Activated CD4-positive, alpha-beta memory T cell treated with anti-CD3 and anti-CD28 coated beads for 36 hours (primary cell): ENCODE results near the gene BOD1. TPM values are rescaled to one million over a fixed set of nuclear protein-coding genes. Genes with fewer than 3 reads are reported as not detected.
"Not testable (repeated sequence)": the region's sequence is repeated elsewhere in the genome, so short reads cannot be mapped to it uniquely, and the experiment has no call there.

Experiments used
- CTCF ChIA-PET: fragments of 350-600 bp; sonication (Branson Sonifier 250); formaldehyde crosslinking; loops from one replicate; lab custom pipeline; 2021; ENCODE audit warnings: antibody characterized with exemption, inconsistent platforms; lab: Charles Lee
- POLR2A ChIA-PET: fragments of 350-600 bp; sonication (Branson Sonifier 250); formaldehyde crosslinking; loops from one replicate; lab custom pipeline; 2021; ENCODE audit warnings: antibody characterized with exemption; lab: Charles Lee
- DNase-seq: peaks from one replicate; pipeline ENCODE4 v3.0.0-alpha.2; 2020
- H3K27ac Mint-ChIP-seq: one replicate; pipeline ENCODE4 v1.8.0; 2021; ENCODE audit warnings: mixed read lengths
- H3K27me3 Mint-ChIP-seq: one replicate; pipeline ENCODE4 v1.8.0; 2021; ENCODE audit warnings: mixed read lengths
- H3K36me3 Mint-ChIP-seq: one replicate; pipeline ENCODE4 v1.8.0; 2021; ENCODE audit warnings: mixed read lengths
- H3K4me1 Mint-ChIP-seq: one replicate; pipeline ENCODE4 v1.8.0; 2021; ENCODE audit warnings: low read depth, mixed read lengths
- H3K4me3 Mint-ChIP-seq: one replicate; pipeline ENCODE4 v1.8.0; 2021; ENCODE audit warnings: mild to moderate bottlenecking, mixed read lengths
- H3K9me3 Mint-ChIP-seq: one replicate; pipeline ENCODE4 v1.8.0; 2021; ENCODE audit warnings: mixed read lengths
- intact Hi-C: fragments of 100-400 bp; cut with micrococcal nuclease; formaldehyde crosslinking; loops from one replicate; pipeline ENCODE4 v1.15.1; 2023
- total RNA-seq, 2 experiments: library from RNA; stranded (reverse); gene quantifications; one replicate each; pipeline ENCODE4 v1.2.3, GENCODE V29; 2021

BOD1 gene
- total RNA-seq, 2 experiments from 2014 or later: 23.9 to 28.6 TPM

DNA sequence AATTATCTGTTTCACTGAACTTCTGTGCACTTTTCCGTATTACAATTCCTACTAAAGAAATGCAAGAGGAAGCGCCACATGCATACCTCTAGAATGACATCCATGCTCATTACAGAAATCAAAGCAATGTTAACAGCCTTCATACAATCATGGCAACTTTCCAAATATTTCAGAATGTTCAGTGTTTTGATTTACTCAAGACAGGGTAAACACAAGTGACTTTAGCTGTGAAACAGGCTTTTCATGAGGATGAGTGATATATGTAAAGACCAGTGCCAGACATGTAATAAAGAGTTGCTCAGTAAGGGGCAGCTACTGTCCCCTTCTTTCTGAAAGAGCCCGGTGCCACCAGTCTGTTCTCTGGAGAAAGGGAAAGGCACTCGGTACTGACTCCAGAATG lies 4.7 kb downstream of the BOD1 start:
- intact Hi-C loops: loop anchor here (10.0 kb wide), 2 partner anchors 467 to 1427 kb away; partner anchors contain the start of genes BNIP1 and STK10
- Mint-ChIP-seq H3K4me1 (peaks cover 41% of the 10 kb centered on the region), H3K4me3 (no peak overlapping the region), H3K27ac (no peak overlapping the region), H3K9me3 (no peaks in the 10 kb centered on the region), H3K36me3 (peaks cover 50% of the 10 kb centered on the region), H3K27me3 (no peaks in the 10 kb centered on the region)
- ChIA-PET POLR2A (no interaction called here), CTCF (interaction anchor here (0.9 to 2.2 kb wide), 2 partner anchors 17 to 361 kb away, joined by 3 to 6 read pairs; no protein-coding TSS in a partner anchor)
- no peak for DNase-seq

DNA sequence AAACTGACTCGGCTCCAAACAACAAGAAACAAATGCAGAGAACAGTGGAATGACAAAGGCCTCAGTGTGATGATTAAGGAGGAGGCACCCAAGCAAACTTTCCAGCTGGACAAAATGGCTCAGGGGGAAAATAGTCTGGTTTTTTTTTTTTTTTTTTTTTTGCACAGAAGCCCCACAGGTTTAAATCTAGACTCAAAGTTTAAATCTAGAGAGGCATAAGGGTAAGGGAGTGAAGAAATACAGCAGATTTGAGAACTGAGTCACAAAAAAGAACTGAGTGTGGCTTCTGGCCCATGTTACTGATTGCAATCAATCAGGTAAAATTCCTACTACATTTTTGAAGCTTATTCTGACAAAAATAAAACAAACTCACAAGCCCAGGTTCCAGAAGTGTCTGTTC lies 12.3 kb downstream of the BOD1 start:
- Mint-ChIP-seq H3K9me3 (no peaks in the 10 kb centered on the region), H3K4me1 (no peaks in the 10 kb centered on the region), H3K27me3 (no peaks in the 10 kb centered on the region), H3K36me3 (peaks cover 43% of the 10 kb centered on the region), H3K4me3 (no peak overlapping the region), H3K27ac (no peak overlapping the region)
- no peak for DNase-seq
- ChIA-PET POLR2A (no interaction called here), CTCF (no interaction called here)
- intact Hi-C loops: no loop called here

DNA sequence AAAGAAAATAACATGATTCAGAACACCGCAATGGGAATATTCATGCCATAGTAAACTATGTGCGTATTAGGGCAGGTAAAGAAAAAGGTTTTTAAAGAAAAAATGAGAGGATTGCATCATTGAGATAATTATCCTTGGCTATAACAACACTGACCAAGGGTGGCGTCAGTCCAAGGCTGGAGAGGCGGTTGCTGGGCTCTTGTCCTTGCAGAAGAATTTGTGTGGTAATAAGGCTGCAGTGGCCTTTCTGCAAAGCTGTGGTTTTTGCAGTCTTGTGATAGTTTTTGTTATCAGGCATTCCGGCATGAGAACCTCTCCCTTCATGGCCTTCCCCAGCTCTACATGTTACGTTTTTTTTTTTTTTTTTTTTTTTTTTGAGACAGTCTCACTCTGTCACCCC lies 14.0 kb downstream of the BOD1 start:
- Mint-ChIP-seq H3K9me3 (no peaks in the 10 kb centered on the region), H3K36me3 (peaks cover 38% of the 10 kb centered on the region), H3K4me3 (no peak overlapping the region), H3K4me1 (no peaks in the 10 kb centered on the region), H3K27me3 (no peaks in the 10 kb centered on the region), H3K27ac (no peak overlapping the region)
- ChIA-PET CTCF (interaction anchor here (0.6 to 1.5 kb wide), 3 partner anchors 11 to 371 kb away, joined by 3 to 5 read pairs (median 5); no protein-coding TSS in a partner anchor), POLR2A (no interaction called here)
- DNase-seq: no peak
- intact Hi-C loops: no loop called here

DNA sequence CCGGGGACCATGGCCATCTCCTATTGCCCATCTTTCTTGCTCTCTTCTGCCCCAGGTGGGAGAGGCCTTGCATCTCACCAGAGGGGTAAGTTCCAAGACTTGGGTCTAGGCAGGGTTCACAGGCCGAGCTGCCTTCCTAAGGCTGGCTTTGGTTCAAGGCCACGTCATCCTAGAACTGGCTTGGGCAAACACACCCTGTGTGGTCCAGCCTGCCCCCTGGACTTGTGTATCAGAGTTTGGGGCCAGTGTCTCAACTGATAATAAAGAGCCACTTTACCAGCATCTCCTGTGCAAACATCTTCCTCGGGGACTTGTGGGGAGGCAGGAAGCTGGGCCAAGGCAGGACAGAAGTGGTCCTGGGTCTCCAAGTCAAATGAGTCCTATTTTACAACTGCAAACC lies 17.8 kb downstream of the BOD1 start:
- intact Hi-C loops: no loop called here
- ChIA-PET POLR2A (no interaction called here), CTCF (interaction anchor here (1.6 kb wide), 1 partner anchor 374 kb away, joined by 7 read pairs; no protein-coding TSS in a partner anchor)
- no peak for DNase-seq
- Mint-ChIP-seq H3K9me3 (peaks cover 18% of the 10 kb centered on the region), H3K36me3 (peaks cover 26% of the 10 kb centered on the region), H3K27me3 (no peaks in the 10 kb centered on the region), H3K27ac (no peak overlapping the region), H3K4me1 (no peaks in the 10 kb centered on the region), H3K4me3 (no peak overlapping the region)

DNA sequence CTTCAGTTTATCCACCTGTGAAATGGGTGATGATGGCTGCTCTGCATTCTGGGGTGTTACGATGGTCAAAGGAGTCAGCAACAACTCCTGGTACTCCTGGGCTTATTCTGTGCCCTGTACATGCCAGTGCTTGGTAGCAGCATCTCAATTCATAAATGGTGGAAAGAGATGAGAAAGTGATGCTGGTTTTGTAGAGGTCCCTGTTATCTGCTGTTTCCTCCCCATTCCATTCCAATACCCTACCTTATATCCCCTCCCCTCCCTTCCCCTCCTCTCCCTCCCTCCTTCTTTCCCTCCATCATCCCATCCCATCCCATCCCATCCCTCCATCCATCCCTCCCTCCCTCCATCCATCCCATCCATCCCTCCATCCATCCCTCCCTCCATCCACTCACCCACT lies 19.1 kb downstream of the BOD1 start:
- Mint-ChIP-seq H3K4me1 (no peaks in the 10 kb centered on the region), H3K4me3 (no peak overlapping the region), H3K27me3 (no peaks in the 10 kb centered on the region), H3K36me3 (peaks cover 36% of the 10 kb centered on the region), H3K27ac (no peak overlapping the region), H3K9me3 (peaks cover 31% of the 10 kb centered on the region)
- no peak for DNase-seq
- ChIA-PET POLR2A (no interaction called here), CTCF (interaction anchor here (0.8 kb wide), 1 partner anchor 24 kb away, joined by 3 read pairs; no protein-coding TSS in a partner anchor)
- intact Hi-C loops: no loop called here

DNA sequence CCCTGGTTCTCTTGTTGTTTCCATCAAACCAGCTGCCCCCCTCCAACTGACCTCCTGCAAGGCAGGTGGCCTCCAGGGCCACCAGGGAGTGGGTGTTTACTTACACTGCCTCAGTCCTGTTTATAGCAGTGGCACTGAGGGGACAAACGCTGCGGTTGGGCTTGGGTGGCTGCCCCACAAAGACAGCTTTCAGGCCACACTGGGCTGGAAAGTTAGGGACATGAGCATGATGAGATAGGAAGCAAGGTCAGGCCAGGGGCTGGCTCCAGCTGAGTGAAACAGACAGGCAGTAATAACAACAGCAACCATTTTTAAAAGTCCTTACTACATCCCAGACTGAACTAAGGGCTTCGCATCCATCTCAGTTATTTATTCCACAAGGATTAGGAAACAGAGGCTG lies 20.6 kb downstream of the BOD1 start:
- H3K27ac Mint-ChIP-seq: no peak overlapping the region
- intact Hi-C loops: no loop called here
- no peaks in the 10 kb centered on the region for H3K27me3 Mint-ChIP-seq
- peaks cover 39% of the 10 kb centered on the region for H3K36me3 Mint-ChIP-seq
- POLR2A ChIA-PET: no interaction called here
- DNase-seq: no peak
- H3K9me3 Mint-ChIP-seq: peaks cover 46% of the 10 kb centered on the region
- CTCF ChIA-PET: no interaction called here
- no peak overlapping the region for H3K4me3 Mint-ChIP-seq
- H3K4me1 Mint-ChIP-seq: no peaks in the 10 kb centered on the region

DNA sequence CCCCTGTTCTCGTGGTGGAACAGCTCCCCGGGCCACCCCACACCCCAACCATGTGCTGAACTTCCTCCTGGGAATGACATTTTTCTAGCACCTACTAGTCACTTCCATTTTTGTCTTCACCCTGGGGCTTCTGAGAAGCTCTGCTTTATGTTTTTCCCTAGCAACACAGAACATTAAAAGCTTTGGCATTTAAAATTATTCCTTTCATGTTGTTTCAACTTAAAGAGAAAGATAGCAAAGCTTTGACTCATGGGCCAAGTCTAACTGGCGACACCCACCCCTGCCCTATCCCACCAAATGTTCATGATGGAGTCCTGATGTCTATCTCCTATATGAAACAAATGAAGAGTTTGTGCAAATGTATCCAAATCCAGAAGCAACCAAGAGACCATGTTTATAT lies 22.4 kb downstream of the BOD1 start:
- Mint-ChIP-seq H3K4me3 (no peak overlapping the region), H3K36me3 (peaks cover 42% of the 10 kb centered on the region), H3K27ac (no peak overlapping the region), H3K4me1 (no peaks in the 10 kb centered on the region), H3K27me3 (no peaks in the 10 kb centered on the region), H3K9me3 (peaks cover 58% of the 10 kb centered on the region)
- no peak for DNase-seq
- ChIA-PET CTCF (interaction anchor here (0.8 kb wide), 1 partner anchor 22 kb away, joined by 3 read pairs; no protein-coding TSS in a partner anchor), POLR2A (no interaction called here)
- intact Hi-C loops: no loop called here

DNA sequence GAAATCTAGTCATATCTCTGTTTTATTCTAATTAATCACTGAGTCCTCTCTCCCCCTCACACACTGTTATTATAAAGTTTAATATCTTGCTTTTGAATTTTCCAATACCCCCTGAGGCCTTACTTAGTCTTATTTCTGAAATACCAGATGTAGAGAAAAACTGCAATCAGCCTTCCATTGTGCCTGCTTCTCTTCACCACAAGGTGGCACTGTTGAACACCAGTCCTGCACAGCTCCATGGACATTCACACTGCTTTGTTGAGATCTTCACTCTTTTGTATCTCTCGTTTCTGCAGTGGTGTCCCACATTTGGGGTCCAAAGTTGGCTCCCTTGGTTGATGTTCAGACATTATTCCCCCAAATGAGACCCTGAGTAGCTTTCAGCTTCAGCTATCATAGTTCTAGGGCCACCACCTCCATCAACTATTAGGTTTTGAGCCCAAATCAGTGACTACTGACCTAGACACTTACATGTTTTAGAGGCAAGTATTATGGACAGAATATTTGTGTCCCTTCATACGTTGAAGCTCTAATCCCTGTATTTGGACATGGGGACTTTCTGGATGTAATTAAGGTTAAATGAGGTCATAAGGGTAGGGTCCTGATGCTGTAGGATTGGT lies 24.3 kb downstream of the BOD1 start:
- Mint-ChIP-seq H3K36me3 (peaks cover 38% of the 10 kb centered on the region), H3K27ac (no peak overlapping the region), H3K4me1 (no peaks in the 10 kb centered on the region), H3K9me3 (peaks cover 67% of the 10 kb centered on the region), H3K27me3 (no peaks in the 10 kb centered on the region), H3K4me3 (no peak overlapping the region)
- POLR2A ChIA-PET: no interaction called here
- intact Hi-C loops: no loop called here
- DNase-seq: peak; percentile 25
- CTCF ChIA-PET: interaction anchor here (0.5 to 4.3 kb wide), 11 partner anchors 9 to 720 kb away, joined by 3 to 19 read pairs (median 4); partner anchors contain the start of gene BOD1

DNA sequence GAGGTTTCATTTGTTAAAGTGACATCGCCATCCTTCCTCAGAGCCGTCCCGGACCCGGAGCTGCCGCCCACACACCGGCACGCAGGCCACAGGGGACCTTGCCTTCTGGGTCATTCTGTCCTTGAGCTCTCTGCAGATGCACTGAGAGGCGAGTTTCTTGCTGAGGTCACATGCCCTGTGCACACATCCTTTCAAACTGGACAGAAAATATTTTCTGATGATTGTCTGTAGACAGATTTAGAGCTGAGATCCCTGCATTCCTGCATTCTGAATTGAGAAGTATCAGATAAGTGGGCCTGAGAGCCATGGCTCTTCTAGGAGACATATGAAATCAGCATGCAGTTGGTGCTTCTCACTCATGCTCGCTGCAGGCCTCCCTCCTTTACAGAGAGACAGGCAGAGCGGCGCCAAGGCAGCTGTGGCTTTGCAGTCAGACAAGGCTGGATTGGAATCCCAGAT lies 25.4 kb downstream of the BOD1 start:
- no peaks in the 10 kb centered on the region for H3K27me3 Mint-ChIP-seq
- H3K4me1 Mint-ChIP-seq: no peaks in the 10 kb centered on the region
- ChIA-PET CTCF (interaction anchor here (0.9 to 4.3 kb wide), 7 partner anchors 7 to 721 kb away, joined by 3 to 19 read pairs (median 4); partner anchors contain the start of gene BOD1), POLR2A (no interaction called here)
- peaks cover 77% of the 10 kb centered on the region for H3K9me3 Mint-ChIP-seq
- intact Hi-C loops: no loop called here
- H3K27ac Mint-ChIP-seq: no peak overlapping the region
- H3K4me3 Mint-ChIP-seq: no peak overlapping the region
- no peak for DNase-seq
- peaks cover 40% of the 10 kb centered on the region for H3K36me3 Mint-ChIP-seq

DNA sequence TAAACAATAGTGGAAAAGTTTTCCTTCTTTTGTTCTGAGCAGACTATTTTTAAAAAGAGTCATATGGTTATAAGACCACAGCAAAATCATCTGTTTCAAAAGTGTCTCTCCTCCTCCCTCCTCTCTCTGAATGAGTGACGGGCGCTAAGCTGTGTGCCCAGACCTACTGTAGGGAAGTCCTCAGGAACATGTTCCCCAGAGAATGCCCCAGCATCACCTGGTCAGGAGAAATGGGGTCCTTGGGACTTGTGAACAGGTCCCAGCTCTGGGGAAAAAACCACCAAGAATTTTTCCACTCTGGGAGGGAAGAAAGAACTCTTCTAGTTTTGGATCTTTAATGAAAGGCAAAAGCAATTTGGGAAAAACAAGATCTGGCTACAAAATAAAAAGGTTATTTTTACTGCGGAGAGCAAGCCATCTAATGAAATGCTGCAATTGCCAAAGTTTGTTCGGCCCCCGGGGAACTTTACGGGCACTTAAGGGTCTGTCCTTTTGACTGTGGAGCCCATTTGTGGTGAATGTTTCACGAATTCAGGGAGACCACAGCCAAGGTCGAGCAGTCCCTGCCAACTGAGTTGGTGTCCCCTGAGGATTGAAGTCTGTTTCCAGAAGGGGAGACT lies 25.9 kb downstream of the BOD1 start:
- ChIA-PET POLR2A (no interaction called here), CTCF (interaction anchor here (1.4 to 4.3 kb wide), 3 partner anchors 17 to 380 kb away, joined by 4 to 19 read pairs (median 15); partner anchors contain the start of gene BOD1)
- Mint-ChIP-seq H3K27ac (no peak overlapping the region), H3K4me3 (no peak overlapping the region), H3K4me1 (no peaks in the 10 kb centered on the region), H3K36me3 (peaks cover 37% of the 10 kb centered on the region), H3K9me3 (peaks cover 81% of the 10 kb centered on the region), H3K27me3 (no peaks in the 10 kb centered on the region)
- intact Hi-C loops: no loop called here
- no peak for DNase-seq

DNA sequence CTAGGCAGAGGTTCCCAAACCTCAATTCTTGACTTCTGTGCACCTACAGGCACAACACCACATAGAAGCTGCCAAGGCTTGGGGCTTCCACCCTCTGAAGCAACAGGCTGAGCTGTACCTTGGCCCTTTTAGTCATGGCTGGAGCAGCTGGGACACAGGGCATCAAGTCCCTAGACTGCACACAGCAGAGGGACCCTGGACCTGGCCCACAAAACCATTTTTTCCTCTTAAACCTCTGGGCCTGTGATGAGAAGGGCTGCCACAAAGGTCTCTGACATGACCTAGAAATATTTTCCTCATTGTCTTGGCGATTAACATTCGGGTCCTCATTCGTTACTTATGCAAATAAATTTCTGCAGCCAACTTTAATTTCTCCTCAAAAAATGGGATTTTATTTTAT lies 30.3 kb downstream of the BOD1 start:
- H3K4me1 Mint-ChIP-seq, intact Hi-C loops, H3K27me3 Mint-ChIP-seq, POLR2A ChIA-PET, DNase-seq, H3K4me3 Mint-ChIP-seq, H3K27ac Mint-ChIP-seq, CTCF ChIA-PET: not testable (repeated sequence)
- Mint-ChIP-seq H3K36me3 (peaks cover 18% of the 10 kb centered on the region), H3K9me3 (peaks cover 48% of the 10 kb centered on the region)

DNA sequence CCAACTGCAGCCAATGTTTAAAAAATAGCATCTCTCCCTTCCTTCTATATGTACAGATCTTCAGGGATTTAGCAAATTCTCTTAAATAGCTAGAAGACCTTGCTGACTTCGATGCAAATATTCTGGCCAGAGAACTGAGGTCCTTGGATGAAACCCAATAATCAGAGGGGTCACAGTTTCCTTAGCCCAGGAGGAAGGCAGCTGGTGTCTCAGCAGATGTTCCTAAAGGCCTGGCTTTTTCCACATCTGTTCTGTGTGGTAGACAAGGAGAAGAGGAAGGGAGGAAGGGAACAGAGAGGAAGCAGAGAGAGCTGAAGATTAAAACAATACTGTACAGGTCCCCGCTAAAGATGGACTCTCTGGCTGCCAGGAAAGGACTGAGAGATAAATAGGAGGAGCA lies 33.1 kb downstream of the BOD1 start:
- ChIA-PET CTCF (interaction anchor here (1.2 to 3.0 kb wide), 3 partner anchors 8 to 13 kb away, joined by 4 to 13 read pairs (median 5); no protein-coding TSS in a partner anchor), POLR2A (no interaction called here)
- Mint-ChIP-seq H3K4me1 (no peaks in the 10 kb centered on the region), H3K27ac (no peak overlapping the region), H3K9me3 (peaks cover 44% of the 10 kb centered on the region), H3K36me3 (peaks cover 15% of the 10 kb centered on the region), H3K27me3 (peaks cover 4% of the 10 kb centered on the region), H3K4me3 (no peak overlapping the region)
- intact Hi-C loops: no loop called here
- DNase-seq: no peak
